Activated CD8-positive, alpha-beta memory T cell treated with anti-CD3 and anti-CD28 coated beads, Interleukin-2, amount 10 ng/mL, durations not matched to agents 7 days and 5 days (primary cell): Measurements from ENCODE around the gene SLC22A3. TPM values are rescaled to one million over a fixed set of nuclear protein-coding genes. Genes with fewer than 3 reads are reported as not detected.

ENCODE experiments used
- ATAC-seq: fragments of 150-1000 bp; cut with Tn5 transposase; one replicate; pipeline ENCODE4 v1.10.0; 2021; ENCODE audit warnings: moderate library complexity
- CTCF ChIA-PET: fragments of 350-600 bp; sonication (Branson Sonifier 250); formaldehyde crosslinking; loops from one replicate; lab custom pipeline; 2021; ENCODE audit warnings: antibody characterized with exemption; lab: Charles Lee
- DNase-seq: peaks from one replicate; pipeline ENCODE4 v3.0.0-alpha.2; 2020
- H3K27ac Mint-ChIP-seq: one replicate; pipeline ENCODE4 v1.8.0; 2021; ENCODE audit warnings: mild to moderate bottlenecking, mixed read lengths
- H3K27me3 Mint-ChIP-seq: one replicate; pipeline ENCODE4 v1.8.0; 2021; ENCODE audit warnings: mixed read lengths
- H3K36me3 Mint-ChIP-seq: one replicate; pipeline ENCODE4 v1.8.0; 2021; ENCODE audit warnings: mild to moderate bottlenecking, mixed read lengths
- H3K4me1 Mint-ChIP-seq: one replicate; pipeline ENCODE4 v1.8.0; 2021; ENCODE audit warnings: mixed read lengths
- H3K4me3 Mint-ChIP-seq: one replicate; pipeline ENCODE4 v1.8.0; 2021; ENCODE audit warnings: mild to moderate bottlenecking, moderate library complexity, mixed read lengths
- H3K9me3 Mint-ChIP-seq: one replicate; pipeline ENCODE4 v1.8.0; 2022; ENCODE audit warnings: low read depth, mixed read lengths
- total RNA-seq, 2 experiments: library from RNA; stranded (reverse); gene quantifications; one replicate each; pipeline ENCODE4 v1.2.3, GENCODE V29; 2021

SLC22A3 gene
- total RNA-seq, 2 experiments from 2014 or later = not detected

DNA sequence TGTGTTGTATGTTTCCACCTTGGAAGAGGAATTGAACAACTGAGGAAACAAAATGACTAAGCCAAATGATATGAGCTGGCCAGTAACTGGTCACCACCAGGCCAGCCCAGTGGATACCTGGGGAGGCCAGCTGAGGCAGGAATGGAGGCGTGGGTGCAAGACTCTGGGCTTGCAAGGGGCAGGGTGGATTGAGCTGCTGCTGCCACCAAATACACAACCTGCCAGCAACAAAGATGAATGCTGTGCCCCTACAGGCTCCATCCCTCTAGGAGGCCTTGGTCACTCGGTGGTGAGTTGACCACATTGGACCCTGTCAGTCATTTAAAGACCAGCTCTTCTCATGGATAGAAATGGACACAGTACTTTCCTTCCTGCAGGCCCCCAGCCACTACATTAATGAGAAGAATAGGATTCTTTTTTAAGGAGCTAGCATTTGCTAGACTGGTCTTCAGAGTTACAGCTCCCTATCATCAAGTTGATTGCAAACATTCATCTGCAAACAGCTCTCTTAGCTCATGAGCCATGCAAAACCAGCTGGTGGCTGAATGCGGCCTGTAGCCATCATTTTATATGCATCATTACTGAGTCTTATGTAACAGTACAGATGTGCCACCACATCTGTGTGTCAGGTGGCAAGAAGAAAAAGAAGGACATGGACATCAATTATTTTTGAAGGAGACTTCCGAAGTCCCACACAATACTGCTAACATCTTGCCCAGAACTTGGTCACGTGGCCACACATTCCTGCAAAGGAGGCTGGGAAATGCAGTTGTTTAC lies 26.3 kb upstream of the SLC22A3 start:
- Mint-ChIP-seq H3K4me1 (no peaks in the 10 kb centered on the region), H3K4me3 (no peak overlapping the region), H3K9me3 (no peaks in the 10 kb centered on the region), H3K27me3 (peaks cover 5% of the 10 kb centered on the region), H3K27ac (no peak overlapping the region), H3K36me3 (no peaks in the 10 kb centered on the region)
- ATAC-seq (no peak), DNase-seq (no peak)
- CTCF ChIA-PET = interaction anchor here (0.5 kb wide), 1 partner anchor 1570 kb away, joined by 3 read pairs; no protein-coding TSS in a partner anchor

DNA sequence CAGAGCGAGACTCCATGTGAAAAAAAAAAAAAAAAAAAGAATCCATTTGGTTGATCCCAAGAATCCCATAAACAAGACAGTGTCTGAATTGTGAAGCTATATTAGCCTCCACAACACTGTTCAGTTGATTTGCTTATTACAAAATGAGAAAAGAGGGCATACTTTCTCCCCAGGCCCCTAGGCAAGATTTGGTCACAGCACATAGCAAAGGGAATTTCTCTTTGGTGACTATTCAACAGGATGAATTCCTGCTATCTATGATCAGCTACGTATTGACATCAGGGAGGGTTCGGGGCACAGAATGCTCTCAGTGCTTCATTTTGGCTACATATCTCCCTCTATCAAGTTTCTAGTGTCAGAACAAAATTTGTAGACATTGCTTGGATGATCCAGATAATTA lies 20.2 kb upstream of the SLC22A3 start:
- DNase-seq (no peak), ATAC-seq (no peak)
- Mint-ChIP-seq H3K4me3 (no peak overlapping the region), H3K27me3 (peaks cover 21% of the 10 kb centered on the region), H3K4me1 (no peaks in the 10 kb centered on the region), H3K36me3 (no peaks in the 10 kb centered on the region), H3K27ac (no peak overlapping the region), H3K9me3 (no peaks in the 10 kb centered on the region)
- CTCF ChIA-PET = interaction anchor here (0.6 kb wide), 1 partner anchor 568 kb away, joined by 3 read pairs; no protein-coding TSS in a partner anchor

GRCh38 chr6:160328447-160328846 lies 19.7 kb upstream of the SLC22A3 start:
- no peaks in the 10 kb centered on the region for H3K36me3 Mint-ChIP-seq

GRCh38 chr6:160329188-160329587 lies 19.0 kb upstream of the SLC22A3 start:
- DNase-seq (no peak), ATAC-seq (no peak)
- Mint-ChIP-seq H3K4me3 (no peak overlapping the region), H3K9me3 (no peaks in the 10 kb centered on the region), H3K36me3 (no peaks in the 10 kb centered on the region), H3K27me3 (peaks cover 33% of the 10 kb centered on the region), H3K27ac (no peak overlapping the region), H3K4me1 (no peaks in the 10 kb centered on the region)
- CTCF ChIA-PET = no interaction called here

More at GRCh38 chr6:160328447-160328846, 19.7 kb upstream of the SLC22A3 start:
- DNase-seq = no peak
- Mint-ChIP-seq H3K4me1 (no peaks in the 10 kb centered on the region), H3K4me3 (no peak overlapping the region), H3K27me3 (peaks cover 26% of the 10 kb centered on the region), H3K9me3 (no peaks in the 10 kb centered on the region), H3K27ac (no peak overlapping the region)
- CTCF ChIA-PET = no interaction called here
- ATAC-seq = no peak

DNA sequence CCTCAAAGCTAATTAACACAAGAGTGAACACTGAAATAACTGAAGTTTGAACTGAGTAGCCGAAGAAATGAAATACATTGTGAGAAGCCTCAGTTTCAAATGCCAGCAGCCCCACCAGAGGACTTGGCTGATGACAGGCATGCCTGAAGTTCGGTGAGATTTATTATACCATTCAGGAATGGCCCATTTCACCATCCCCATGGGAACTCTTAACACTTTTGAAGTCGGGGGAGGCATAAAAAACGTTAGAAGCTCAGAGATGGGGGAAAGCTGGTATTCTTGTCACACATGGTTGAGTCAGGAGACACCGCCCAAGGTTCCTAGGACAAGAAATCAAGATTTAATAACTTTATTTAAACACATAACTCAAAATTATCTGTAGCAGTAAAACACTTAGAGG lies 17.6 kb upstream of the SLC22A3 start:
- Mint-ChIP-seq H3K27ac (no peak overlapping the region), H3K4me3 (no peak overlapping the region), H3K4me1 (no peaks in the 10 kb centered on the region), H3K27me3 (peaks cover 42% of the 10 kb centered on the region), H3K9me3 (no peaks in the 10 kb centered on the region), H3K36me3 (no peaks in the 10 kb centered on the region)
- ATAC-seq = no peak
- DNase-seq = no peak
- CTCF ChIA-PET = no interaction called here

DNA sequence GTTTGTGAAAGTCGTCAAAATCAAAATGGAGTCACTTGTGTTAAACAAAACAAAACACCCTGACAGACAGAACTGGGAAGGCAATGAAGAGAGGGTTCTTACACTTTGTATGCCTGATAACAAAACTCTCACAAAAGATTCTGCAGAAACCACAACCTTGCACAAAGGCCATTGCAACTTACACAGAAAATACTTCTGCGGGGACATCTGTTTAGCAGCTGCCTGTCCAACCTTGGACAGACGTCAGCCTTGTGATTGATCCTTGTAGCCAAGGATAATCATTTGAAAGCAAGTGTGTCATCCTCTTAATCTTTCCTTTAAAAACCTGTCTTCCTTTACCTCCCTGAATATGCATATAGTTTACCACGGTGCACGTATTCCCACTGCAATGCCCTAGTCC lies 17.0 kb upstream of the SLC22A3 start:
- no peaks in the 10 kb centered on the region for H3K9me3 Mint-ChIP-seq
- H3K27me3 Mint-ChIP-seq = peaks cover 42% of the 10 kb centered on the region
- H3K27ac Mint-ChIP-seq = no peak overlapping the region
- no peaks in the 10 kb centered on the region for H3K36me3 Mint-ChIP-seq
- H3K4me3 Mint-ChIP-seq = no peak overlapping the region
- ATAC-seq = no peak
- DNase-seq = no peak
- no peaks in the 10 kb centered on the region for H3K4me1 Mint-ChIP-seq
- CTCF ChIA-PET = no interaction called here

DNA sequence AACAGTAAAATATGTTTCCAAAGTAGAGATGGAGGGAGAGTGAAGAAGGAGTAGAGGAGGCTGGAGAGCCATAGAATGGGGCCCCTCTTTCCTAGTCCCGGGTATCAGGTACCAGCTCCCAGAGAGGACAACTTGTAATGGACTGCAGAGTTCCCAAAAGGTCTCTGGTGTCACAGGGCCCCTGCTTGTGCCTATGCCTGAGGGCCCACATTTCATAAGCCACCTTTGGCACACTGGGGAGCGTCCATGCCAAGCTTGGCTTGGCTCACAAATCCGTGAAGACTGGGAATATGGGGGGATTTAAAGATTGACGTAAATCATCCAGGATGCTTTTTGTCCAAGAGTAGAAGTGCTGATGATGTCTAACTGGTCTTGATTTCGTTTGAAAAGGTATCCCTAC lies 16.4 kb upstream of the SLC22A3 start:
- no peak for ATAC-seq

DNA sequence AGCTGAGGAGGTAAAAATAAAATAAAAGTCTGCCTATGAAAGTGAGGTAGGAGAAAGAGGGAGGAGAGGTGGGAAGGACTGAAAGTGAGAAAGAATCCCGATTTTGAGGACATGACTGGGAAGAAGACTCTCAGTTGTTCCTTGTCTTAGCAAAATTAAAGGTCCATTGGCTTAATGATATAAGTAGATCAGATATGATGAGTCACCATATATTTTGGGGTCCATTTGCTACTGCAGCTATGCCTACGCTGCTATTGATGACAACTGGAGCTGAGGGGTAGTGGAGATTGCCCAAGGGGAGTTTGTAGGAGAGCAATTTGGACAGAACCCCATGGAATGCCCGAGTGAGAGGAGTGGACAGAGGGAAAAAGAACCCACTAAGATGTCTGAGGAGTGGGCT lies 15.1 kb upstream of the SLC22A3 start:
- no peak for ATAC-seq
- no peak overlapping the region for H3K27ac Mint-ChIP-seq

More for the DNA sequence above, 16.4 kb upstream of the SLC22A3 start:
- Mint-ChIP-seq H3K4me1 (no peaks in the 10 kb centered on the region), H3K9me3 (no peaks in the 10 kb centered on the region), H3K27me3 (peaks cover 42% of the 10 kb centered on the region), H3K27ac (no peak overlapping the region), H3K4me3 (no peak overlapping the region), H3K36me3 (no peaks in the 10 kb centered on the region)
- CTCF ChIA-PET = no interaction called here
- no peak for DNase-seq

GRCh38 chr6:160333841-160334240 lies 14.3 kb upstream of the SLC22A3 start:
- ATAC-seq (no peak), DNase-seq (no peak)
- Mint-ChIP-seq H3K4me1 (no peaks in the 10 kb centered on the region), H3K9me3 (no peaks in the 10 kb centered on the region), H3K4me3 (no peak overlapping the region), H3K27me3 (peaks cover 47% of the 10 kb centered on the region), H3K27ac (no peak overlapping the region), H3K36me3 (no peaks in the 10 kb centered on the region)
- CTCF ChIA-PET = no interaction called here

More for the DNA sequence above, 15.1 kb upstream of the SLC22A3 start:
- Mint-ChIP-seq H3K27me3 (peaks cover 47% of the 10 kb centered on the region), H3K4me3 (no peak overlapping the region), H3K36me3 (no peaks in the 10 kb centered on the region), H3K4me1 (no peaks in the 10 kb centered on the region), H3K9me3 (no peaks in the 10 kb centered on the region)
- DNase-seq = no peak
- CTCF ChIA-PET = no interaction called here

- CTCF ChIA-PET = no interaction called here
- DNase-seq (no peak), ATAC-seq (no peak)
- H3K4me3 Mint-ChIP-seq = no peak overlapping the region
- H3K36me3 Mint-ChIP-seq = no peaks in the 10 kb centered on the region
- no peak overlapping the region for H3K27ac Mint-ChIP-seq
- H3K9me3 Mint-ChIP-seq = no peaks in the 10 kb centered on the region
- H3K4me1 Mint-ChIP-seq = no peaks in the 10 kb centered on the region
- H3K27me3 Mint-ChIP-seq = peaks cover 53% of the 10 kb centered on the region
Observed at GRCh38 chr6:160336200-160336599, 12.0 kb upstream of the SLC22A3 start.

GRCh38 chr6:160337301-160337700 lies 10.9 kb upstream of the SLC22A3 start:
- DNase-seq (no peak), ATAC-seq (no peak)
- Mint-ChIP-seq H3K4me1 (no peaks in the 10 kb centered on the region), H3K27ac (no peak overlapping the region), H3K9me3 (no peaks in the 10 kb centered on the region), H3K36me3 (no peaks in the 10 kb centered on the region), H3K27me3 (peaks cover 49% of the 10 kb centered on the region), H3K4me3 (no peak overlapping the region)
- CTCF ChIA-PET = no interaction called here

DNA sequence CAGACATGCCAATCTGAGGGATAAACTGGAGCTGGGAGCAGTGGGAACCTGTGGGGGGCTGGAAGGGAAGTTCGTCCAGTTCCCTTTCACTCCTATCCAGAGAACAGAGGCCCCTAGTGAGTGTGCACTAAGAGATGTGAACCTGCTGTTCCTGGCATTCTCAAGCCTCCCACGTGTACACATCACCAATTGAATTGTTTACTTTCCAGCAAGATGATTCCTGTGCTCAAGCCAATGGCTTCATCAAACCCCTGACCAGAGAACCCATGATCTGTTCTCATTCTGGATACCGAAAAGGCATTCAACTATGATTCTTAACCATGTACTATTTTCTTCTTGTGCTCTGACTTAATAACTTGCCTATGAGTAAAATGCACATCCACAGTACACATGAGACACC lies 10.2 kb upstream of the SLC22A3 start:
- no peaks in the 10 kb centered on the region for H3K36me3 Mint-ChIP-seq
- no peaks in the 10 kb centered on the region for H3K4me1 Mint-ChIP-seq
- no peaks in the 10 kb centered on the region for H3K9me3 Mint-ChIP-seq
- peaks cover 46% of the 10 kb centered on the region for H3K27me3 Mint-ChIP-seq
- no peak for ATAC-seq
- no peak overlapping the region for H3K27ac Mint-ChIP-seq
- no peak for DNase-seq
- H3K4me3 Mint-ChIP-seq = no peak overlapping the region
- CTCF ChIA-PET = no interaction called here

DNA sequence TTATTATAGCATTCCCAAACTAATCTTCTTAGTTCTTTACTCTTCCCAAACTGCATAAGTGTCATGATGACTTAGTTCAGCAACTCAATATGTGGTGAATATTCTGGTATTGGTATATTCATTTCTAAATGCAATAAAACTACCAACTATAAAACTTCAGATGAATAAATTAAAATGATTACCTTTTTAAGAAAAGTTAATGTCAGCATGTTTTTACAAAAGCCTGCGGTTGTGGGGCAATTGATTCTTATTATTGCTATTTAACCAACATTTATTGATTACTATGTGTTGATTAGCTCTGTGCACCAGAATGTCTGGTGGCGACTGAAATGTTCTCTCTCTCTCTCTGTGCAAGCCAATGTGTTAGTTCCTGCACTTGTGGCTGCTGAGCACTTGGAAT lies 5.0 kb upstream of the SLC22A3 start:
- Mint-ChIP-seq H3K4me3 (no peak overlapping the region), H3K27me3 (peaks cover 51% of the 10 kb centered on the region), H3K36me3 (no peaks in the 10 kb centered on the region), H3K9me3 (no peaks in the 10 kb centered on the region), H3K27ac (no peak overlapping the region), H3K4me1 (no peaks in the 10 kb centered on the region)
- CTCF ChIA-PET = no interaction called here
- DNase-seq = no peak
- ATAC-seq = no peak

DNA sequence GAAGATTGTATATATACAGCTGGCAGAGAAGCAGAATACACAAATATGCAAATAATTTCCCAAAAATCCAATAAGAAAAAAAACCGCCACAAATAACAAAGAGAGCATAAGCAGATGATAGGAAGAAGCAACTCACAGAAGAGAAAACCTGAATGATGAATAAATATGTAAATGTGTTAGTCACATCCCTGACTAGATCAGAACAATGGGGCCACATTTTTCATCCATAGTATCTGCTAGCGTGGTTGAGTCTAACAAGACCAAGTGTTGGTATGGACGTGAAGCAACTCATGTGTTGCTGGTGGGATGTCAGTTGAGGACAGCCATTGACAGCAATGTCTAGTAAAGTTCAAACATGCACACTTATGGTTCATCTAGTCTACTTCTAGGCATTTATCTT lies 3.9 kb upstream of the SLC22A3 start:
- Mint-ChIP-seq H3K9me3 (no peaks in the 10 kb centered on the region), H3K27ac (no peak overlapping the region), H3K4me1 (peaks cover 5% of the 10 kb centered on the region), H3K4me3 (no peak overlapping the region), H3K27me3 (peaks cover 56% of the 10 kb centered on the region), H3K36me3 (no peaks in the 10 kb centered on the region)
- CTCF ChIA-PET = no interaction called here
- ATAC-seq (no peak), DNase-seq (no peak)
